ENCODE results near the gene INO80B.
"Not testable (repeated sequence)": the region's sequence is repeated elsewhere in the genome, so short reads cannot be mapped to it uniquely, and the experiment has no call there.

The INO80B gene

DNA sequence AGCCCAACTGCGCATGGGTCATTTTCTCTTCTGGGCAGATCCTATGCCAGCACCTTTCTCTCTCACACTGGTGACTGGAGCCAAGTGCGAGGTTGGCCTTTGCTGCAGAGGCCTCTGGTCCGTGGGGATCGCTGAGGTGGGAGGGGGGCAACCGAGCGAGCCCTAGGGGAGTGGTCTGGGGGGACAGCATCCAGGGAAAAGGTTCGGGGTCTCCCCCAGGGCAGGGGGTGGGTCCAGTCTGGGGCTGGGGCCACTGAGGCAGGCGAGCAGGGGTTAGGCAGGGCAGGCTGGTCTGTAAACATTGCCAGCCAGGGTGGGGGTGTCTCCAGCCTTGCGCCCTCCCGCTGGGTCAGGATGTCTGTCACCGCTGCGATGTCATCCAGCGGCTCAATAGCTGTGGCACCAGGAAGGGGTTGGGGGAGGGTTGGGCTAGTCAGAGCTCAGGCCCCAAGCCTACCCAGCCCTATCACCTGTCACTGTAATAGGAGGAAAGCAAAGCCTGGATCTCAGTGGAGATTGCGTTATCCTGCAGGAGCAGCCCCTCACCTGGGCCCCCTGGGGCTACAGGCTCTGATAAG lies 28.6 kb upstream of the INO80B start:
- no peak for DNase-seq

DNA sequence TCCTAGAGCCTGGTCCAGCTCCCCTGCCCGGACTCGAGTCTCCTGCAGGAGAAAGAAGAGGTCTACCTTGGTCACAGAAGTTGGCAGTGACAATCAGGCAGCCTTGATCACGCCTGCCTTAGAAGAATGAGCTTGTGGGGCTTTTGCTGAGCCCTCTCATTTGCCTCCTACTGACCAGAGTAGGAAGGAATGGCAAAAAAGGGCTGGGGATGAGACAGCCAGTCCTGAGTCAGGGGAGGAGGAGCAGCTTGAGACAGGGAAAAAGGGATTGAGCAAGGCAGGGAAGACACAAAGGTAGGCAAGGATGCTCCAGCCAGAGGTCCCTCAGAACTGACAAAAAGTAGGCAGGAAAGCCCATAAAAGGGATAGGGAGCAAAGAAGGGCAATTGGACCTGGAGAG lies 27.3 kb upstream of the INO80B start:
- no peak for DNase-seq

DNA sequence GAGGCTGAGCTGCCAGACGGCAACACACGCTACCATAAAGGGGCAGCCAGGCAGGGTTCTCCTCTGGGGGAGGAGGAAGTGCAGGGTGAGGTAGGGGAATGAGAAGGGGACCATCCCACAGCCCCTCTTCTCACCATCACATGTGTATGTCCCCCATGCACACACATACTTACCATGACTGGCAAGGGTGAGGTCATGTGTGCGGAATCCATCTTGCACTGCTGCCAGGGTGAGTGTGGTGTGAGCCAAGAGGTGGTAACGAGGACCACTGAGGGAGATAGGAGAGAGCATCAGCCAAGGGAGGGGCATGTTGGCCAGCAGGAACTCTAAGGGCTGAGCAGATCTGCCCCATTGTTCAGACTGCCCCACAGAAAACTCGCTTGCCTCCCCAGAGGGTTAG lies 26.2 kb upstream of the INO80B start:
- no peak for DNase-seq

DNA sequence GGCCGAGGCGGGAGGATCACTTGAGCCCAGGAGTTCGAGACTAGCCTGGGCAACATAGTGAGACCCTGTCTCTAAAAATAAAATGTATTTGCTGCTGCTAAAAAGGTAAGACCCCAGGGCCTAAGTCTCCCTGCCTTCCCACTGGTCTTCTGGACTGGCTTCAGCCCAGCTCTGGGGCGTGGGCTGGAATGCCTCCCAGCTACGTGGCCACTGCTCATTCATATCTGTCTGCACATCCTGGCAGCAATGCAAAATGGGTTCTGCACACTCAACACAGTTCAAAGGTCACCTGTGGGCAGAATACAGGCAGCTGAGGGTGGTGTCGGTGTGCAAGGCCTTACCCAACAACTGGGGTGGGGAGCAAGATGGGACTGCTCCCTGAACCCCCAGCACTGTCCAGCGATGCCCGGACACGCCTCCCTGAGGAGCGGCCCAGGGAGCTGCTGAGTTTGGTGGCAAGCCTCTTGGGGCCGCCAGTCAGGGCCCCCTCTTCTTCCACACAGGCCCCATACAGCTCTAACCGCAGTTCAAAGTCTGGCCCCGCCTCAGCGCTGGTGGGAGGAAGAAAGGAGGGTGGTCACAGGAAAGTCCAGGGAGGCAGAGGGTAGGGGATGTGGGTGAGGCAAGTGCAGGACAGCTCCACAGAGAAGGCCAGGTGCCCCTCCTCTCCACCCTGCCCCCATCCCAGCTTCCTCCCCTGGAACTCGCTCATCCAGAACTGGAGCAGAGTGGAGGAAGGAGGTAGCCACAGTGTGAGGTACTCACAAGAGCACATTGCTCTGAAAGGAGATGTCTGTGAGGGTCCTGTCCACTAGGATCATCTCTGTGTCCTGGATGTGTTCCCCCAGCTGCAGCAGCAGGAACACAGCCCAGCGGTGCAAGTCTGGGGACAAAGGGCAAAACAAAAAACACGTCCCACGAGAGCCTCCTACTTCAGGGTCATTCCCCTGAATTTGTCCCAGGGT lies 25.1 kb upstream of the INO80B start:
- no peak for DNase-seq

DNA sequence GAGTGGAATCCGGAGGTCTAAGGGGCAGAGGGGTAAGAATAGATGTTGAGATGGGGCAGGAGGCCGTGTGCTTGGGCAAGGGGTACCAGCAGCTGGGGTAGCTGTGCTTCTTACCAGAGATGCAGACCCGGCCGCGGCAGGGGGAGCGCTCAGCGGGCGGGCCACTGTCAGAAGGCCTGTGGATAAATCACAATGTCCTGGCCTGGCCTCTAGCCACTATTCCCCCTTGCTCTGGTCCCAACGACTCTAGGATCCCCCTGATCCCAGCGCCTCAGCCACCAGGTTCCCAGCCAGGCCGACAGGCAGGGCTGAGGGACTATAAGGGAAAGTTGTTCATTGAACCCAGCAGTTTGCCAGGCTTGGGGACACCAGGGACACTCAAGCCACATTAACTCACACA lies 24.4 kb upstream of the INO80B start:
- no peak for DNase-seq

DNA sequence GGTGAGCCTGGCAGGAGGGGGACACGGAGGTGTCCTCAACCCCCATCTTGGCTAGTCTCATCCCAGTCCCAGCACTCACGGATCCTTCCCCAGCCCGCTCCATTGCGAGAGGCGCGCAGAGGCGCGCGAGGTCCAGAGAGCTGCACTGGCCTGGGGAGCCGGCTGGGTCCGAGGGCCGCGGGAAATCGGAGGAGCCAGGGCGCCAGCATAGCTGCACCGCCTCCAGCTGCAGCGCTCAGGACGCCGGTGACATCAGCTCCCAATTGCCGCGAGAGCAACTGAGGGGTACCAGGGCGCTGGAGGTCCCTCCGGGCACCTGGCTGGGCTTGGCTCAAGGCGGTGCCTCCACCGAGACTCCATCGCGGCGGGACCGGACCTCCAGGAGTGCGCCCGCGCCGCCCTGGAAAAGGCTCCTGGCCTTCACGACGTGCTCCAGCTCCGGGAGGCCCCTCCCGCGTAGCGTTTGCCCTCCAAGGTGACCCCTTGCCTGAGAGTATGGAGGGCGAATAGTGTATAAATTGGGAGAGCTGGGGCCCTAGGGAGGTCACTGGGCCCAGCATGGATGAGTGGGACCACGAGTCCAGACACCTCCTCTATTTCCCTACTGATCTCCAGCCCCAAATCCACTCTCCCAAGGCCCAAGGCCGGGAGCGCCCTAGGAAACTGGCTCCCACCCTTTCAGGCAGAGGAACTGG lies 18.6 kb upstream of the INO80B start:
- no peak for DNase-seq

DNA sequence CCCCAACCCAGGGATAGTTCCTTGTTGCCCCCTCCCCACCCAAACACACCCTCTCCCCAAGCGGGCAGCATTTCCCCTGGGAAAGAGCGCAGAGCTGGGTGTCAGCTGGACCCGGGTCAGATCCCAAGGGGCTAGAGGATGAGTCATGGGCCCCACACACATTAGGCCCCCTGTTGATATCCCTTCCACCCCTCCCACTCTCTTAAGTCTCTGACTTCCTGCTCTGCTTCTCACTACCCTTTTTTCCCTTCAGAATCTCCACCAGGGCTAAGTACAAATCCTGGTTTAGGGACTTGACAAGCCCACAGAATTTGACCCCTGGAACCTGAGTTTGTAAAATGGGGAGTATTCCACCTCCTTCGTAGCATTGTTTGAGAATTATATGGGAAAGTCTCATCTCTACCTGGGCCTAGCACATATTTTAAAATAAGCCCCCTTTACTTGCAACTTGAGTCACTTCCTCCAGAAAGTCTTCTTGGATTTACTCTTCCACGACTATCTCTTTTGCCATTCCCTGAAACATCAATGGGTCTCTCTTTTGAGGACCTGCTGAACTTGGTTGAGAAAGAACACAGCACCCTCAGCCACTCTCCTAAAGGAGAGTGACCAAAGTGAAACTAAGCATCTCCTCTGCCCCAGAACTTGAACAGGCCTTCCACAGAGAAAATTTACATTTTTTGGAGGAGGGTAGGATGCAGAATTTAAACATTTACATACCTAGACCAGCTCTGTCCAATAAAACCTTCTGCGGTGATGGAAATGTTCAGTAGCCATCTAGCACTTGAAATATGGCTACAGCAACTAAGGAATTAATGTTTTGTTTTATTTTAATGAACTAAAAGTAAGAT lies 17.8 kb upstream of the INO80B start:
- DNase-seq: no peak

DNA sequence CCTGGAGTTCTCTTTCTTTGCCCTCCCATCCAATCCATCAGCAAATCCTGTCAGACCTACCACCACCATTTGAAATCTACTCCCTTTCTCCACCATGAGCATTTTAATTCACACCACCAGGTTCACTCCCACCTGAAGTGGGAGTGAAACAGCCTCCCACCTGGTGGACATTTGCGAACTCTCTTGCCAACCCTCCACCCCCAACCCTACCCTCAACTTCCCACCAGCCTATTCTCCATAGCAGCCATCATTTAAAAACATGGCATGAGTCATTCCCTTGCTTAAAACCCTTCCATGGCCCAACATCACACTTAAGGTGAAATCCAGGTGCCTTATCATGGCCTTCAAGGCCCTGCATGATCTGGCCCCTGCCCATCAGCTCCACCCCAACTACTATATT lies 16.6 kb upstream of the INO80B start:
- no peak for DNase-seq

DNA sequence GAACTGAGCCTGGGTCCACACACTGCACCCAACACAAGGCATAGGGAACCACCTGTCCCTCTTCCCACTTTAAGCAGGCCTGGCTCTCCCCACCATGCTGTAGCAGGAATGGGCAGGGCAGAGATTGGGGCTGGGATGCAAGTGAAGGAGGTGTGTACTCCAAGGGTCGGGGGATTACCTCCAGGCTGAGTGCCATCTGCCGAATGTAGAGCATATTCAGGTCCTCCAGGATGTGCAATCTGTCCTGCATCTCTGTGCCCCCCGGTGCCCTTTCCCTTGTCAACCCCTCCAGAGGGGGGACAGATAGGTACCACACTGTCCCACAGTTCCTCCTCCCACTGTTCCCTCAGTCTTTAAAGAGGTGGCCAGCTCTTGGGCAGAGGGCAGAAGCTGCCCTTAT lies 15.5 kb upstream of the INO80B start:
- DNase-seq: no peak

DNA sequence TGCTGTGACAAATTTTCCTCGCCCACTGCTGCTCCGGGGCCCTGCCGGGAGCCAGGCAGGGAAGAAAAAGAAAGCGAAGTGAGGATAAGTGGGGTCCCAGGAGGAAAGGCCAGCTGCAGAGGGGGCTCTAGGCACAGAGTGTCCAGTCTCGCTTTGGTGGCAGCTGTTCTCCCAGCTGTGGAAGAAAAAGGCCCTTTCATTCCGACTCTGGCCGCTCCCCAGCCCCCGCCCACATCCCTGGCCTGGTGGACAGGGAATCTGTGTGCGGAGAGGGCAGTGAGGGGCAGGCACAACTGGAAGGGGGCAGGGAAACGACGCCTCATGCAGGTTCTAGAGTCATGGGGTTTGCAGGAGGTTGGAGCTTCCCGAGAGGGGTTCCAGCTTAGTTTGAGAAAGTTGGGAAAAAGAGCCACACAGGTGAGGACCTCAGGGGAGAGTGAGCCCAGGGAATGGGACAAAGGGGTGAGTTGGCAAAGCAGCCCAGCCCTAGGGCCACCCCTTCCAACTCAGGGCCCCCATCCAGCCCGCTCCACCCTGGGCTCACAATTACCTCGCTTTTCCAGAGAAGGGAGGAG lies 15.0 kb upstream of the INO80B start:
- no peak for DNase-seq

DNA sequence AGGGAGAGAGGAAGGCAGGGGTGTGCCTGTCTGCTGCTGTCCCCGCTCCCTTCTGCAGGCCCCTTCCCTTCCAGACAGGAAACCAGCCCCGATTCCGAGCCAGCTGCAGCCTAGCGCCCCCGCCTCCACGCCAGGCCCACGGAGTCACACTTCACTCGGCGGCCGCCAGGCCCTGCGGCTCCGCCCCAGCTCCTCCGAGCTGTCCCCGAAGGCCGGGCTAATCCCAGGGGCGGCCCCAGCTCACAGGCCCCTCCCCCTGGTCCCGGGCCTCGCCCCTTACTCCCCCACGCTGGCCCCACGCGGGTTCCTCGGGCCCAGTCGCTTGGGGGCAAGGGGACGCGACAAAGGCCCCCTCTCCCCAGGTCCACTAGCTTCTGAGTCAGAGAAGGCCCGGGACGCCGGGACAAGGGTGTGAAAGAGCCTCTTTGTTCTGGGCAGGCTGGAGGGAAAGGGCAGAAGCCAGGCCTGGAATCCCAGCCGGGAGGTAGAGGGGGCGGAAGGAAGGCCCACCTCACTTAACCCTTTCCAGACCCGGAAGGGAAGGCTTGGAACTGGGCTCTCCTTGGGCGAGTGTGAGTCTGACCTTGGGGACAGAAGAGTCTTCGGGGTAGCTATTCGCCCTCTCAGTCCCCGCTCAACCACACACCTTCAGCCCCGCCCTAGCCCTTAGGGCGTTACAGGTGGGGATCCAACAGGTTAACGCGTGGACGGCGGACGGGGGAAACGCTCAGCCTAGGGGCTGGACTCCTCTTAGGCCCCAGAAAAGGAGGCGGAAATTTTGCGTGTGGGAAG lies 14.3 kb upstream of the INO80B start:
- DNase-seq: peak; percentile 8 to 97 (median 96)

DNA sequence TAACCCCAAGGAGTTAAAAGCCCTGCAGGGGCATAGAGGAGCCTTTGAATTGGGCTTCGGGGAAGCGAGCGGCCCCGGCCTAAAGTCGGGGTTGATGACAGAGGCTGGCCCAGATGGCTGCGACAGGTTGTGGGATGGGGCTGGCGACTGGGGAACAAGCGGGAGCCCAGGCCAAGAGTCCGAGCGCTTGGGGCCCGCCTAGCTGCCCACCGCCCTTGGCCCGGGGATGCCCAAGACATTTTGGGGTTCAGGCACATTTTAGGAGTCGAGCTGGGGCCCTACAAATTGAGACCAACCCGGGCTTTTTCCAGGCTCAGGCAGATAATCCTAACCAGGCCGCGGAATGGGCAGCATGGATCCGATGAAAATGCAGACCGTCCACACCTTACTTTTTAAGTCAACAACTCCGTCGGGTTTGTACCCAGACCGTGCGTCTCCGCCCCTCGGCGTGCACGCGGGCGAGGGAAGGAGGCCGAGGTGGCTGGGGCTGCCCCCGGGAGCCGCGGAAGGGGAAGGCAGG lies 13.7 kb upstream of the INO80B start:
- DNase-seq: no peak

DNA sequence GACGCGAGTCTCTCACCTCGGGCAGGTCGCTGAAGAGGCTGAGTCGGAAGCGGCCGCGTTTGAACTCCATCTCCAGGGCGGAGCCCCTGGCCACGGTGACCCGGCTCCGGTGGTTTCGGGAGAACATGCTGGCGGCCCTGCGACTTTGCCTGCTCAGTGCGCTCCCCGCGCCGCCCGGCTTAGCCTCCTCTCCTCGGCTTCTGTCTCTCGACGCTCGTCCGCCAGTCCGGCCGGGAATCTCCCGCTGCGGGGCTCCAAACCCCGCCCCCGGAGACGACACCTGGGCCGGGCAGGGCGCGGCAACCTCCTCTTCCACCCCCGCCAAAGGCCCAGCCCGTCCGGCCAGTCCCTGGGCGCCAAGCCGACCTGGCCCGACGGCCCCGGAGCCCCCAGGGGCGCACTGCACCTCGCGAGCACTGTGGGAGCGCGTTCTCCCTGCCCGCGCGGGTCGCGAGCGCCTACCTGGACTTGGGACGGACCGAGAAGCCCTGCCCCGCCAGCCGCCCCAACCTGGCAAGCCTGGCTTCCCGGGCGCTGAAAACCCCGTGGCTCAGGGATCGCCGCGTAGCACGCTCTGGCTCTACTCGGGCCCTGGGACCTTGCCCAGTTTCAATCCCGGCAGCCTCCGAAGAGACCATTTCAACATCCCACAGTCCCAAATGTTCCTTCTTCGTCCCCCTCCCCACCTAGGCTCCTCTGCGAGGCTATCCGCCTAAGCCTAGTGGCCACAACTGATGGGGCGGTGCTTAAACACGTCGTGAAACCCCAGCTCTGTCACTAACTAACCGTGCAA lies 13.0 kb upstream of the INO80B start, which contains the start of gene RTKN:
RTKN (minus strand) TSS at position 248 of the 793 bp plus-strand sequence; CDS start at position 127, 121 bp downstream.
- DNase-seq: peak in 2 of 3 experiments; percentile 72 to 93

DNA sequence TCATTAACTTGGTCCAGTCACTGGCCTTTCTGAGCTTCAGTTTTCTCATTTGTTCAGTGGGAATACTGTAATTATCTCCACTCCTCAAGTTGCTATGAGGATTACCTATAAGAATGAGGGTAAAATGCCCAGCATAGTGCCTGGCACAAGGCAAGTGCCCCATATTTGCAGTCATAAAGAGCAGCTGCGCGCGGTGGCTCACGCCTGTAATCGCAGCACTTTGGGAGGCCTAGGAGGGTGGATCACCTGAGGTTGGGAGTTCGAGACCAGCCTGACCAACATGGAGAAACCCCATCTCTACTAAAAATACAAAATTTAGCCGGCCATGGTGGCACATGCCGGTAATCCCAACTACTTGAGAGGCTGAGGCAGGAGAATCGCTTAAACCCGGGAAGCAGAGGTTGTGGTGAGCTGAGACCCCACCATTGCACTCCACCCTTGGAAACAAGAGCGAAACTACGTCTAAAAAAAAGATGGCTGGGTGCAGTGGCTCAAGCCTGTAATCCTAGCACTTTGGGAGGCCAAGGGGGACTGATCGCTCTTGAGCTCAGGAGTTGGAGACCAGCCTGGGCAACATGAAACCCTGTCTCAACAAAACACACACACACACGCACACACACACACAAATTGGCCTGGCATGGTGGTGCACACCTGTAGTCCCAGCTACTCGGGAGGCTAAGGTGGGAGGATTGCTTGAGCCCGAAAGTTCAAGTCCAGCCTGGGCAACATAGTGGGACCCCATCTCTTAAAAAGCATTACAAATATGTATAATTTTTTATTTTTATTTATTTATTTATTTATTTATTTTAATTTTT lies 12.2 kb upstream of the INO80B start:
- DNase-seq: not testable (repeated sequence)

DNA sequence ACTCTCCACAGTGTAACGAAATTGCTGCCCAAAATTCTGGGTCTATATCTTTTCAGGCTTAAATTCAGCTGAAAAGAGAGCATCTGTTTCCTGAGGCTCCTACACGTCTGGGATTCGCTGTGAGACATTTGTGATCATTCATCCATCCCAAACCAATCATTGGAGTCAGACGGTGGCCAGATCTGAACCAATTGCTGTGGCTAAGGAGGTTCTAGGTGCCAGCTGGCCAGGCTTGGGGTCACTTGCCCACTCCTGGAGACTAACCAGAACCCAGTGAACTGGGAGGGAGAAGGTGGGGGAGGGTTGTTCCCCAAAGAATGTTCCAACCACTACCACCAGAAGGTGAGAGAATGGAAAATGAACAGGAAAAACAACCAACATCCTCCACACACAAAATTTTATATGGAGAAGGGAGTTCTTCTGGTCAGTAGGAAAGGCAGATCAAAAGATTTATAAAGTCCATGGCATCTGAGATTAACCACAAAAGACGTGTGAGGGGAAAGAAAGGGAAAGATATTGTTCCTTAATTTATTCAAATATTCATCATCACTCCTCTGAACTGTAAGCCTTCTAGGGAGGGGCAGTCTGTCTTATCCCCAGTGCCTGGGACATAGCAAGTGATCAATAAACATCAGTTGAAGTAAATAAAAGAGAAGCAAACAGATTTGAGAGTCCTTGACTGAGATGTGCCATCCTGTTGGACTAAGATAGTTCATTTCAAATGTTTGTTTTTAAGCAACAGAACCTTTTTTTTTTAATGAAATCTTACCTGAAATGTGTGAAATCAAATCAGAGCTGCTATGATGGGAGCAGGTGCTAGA lies 10.2 kb upstream of the INO80B start:
- no peak for DNase-seq

DNA sequence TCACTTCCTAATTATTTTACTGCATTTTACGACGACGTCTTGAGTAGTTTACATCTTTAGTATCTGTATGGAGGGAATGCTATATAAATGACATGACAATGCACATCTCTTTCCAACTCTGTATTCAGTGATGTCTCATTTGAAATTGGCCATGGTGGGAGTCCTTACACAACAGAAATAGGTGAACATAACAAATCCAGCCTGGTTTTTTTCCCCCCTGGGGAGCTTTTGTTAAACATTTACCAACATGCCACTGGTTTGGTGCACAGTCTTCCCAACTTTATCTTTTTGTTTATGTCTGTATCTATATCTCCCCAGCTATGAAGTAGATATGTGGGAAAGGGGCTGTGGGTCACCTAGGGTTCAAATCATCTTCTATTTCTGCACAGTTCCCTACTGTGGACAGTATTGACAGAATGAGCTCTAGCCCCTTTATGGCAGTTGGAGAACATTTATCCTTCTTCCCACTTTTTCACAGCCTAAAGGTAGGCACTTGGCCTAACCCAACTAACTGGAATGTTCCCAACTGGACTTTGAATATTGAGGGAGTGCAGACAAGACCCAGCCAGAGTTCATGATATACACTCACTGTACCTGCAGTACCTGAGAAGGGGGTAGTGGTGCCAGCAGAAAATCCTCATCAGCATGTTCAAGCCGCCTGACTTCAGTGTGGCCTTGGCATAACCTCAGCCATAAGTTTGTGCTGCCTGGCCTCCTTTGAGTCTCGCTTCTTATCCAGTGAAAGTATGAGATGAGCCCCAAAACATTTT lies 7.5 kb upstream of the INO80B start:
- no peak for DNase-seq

DNA sequence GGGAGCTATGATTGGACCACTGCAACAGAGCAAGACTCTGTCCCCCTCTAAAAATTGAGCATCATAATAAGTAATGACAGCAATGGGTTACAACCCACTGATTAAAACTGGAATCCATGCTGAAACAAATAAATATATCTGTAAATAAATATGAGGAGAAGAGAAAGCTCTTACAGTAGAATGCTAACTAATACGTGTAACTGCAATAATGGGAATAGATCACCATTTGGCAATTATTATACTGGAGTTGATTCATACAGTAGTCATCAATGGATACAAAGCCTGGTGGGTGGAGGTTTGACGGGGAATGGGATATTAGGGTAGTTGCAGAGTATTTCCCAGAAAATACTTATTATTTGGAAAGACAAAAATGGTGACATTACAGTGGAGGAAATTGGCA lies 6.1 kb upstream of the INO80B start:
- DNase-seq: no peak

All from NCI-H1417 (cell line).